Hematopoietic multipotent progenitor cell treated with erythropoietin and hydrocortisone succinate and interleukin-3 and kit ligand, for 17 days (in vitro differentiated cells): ENCODE measurements around the gene STX8.

Source experiments
- DNase-seq: peaks from one replicate; pipeline ENCODE4 v3.0.0-alpha.2; 2015; ENCODE audit warnings: low spot score

STX8 gene

GRCh38 chr17:9436630-9437029, 139.0 kb downstream of the STX8 start:
- no peak for DNase-seq

- DNase-seq: no peak
These were observed 140.5 kb downstream of the STX8 start for GRCh38 chr17:9435165-9435564.

- no peak for DNase-seq
These were observed 141.0 kb downstream of the STX8 start for GRCh38 chr17:9434642-9435057.

GRCh38 chr17:9432934-9433421, 142.6 kb downstream of the STX8 start:
- DNase-seq: no peak

- DNase-seq: no peak
These were observed 143.3 kb downstream of the STX8 start for GRCh38 chr17:9432134-9432885.

- DNase-seq: no peak
These were observed 144.0 kb downstream of the STX8 start for GRCh38 chr17:9431620-9432019.

- DNase-seq: no peak
These were observed 147.9 kb downstream of the STX8 start for GRCh38 chr17:9427465-9428315.

- no peak for DNase-seq
These were observed 151.5 kb downstream of the STX8 start for GRCh38 chr17:9424071-9424640.

GRCh38 chr17:9421525-9421924, 154.1 kb downstream of the STX8 start:
- no peak for DNase-seq

- no peak for DNase-seq
These were observed 155.6 kb downstream of the STX8 start for GRCh38 chr17:9419932-9420453.

- DNase-seq: no peak
These were observed 161.1 kb downstream of the STX8 start for GRCh38 chr17:9414471-9414870.

- no peak for DNase-seq
These were observed 164.9 kb downstream of the STX8 start for GRCh38 chr17:9410737-9411136.

GRCh38 chr17:9410301-9410700, 165.3 kb downstream of the STX8 start:
- DNase-seq: no peak

- DNase-seq: no peak
These were observed 165.7 kb downstream of the STX8 start for GRCh38 chr17:9409878-9410277.

GRCh38 chr17:9408868-9409829, 166.5 kb downstream of the STX8 start:
- DNase-seq: no peak

- no peak for DNase-seq
These were observed 167.2 kb downstream of the STX8 start for GRCh38 chr17:9408381-9408780.

- DNase-seq: no peak
These were observed 169.5 kb downstream of the STX8 start for GRCh38 chr17:9406046-9406606.

GRCh38 chr17:9403257-9403656, 172.4 kb downstream of the STX8 start:
- DNase-seq: no peak

GRCh38 chr17:9402590-9403199, 172.9 kb downstream of the STX8 start:
- no peak for DNase-seq

- DNase-seq: no peak
These were observed 174.2 kb downstream of the STX8 start for GRCh38 chr17:9401434-9401833.

GRCh38 chr17:9389111-9389527, 186.5 kb downstream of the STX8 start:
- no peak for DNase-seq
